GM18861 (cell line): ENCODE data around the gene SMIM8.

Experiments
- ATAC-seq: cut with Tn5 transposase; IDR thresholded peaks from one replicate; pipeline ENCODE4 v1.9.1; 2021; ENCODE audit not compliant: unreplicated experiment

SMIM8 gene

GRCh38 chr6:87333591-87334181, 11.3 kb downstream of the SMIM8 start:
- no peak for ATAC-seq

- ATAC-seq: no peak
Observed at GRCh38 chr6:87334683-87335082, 12.3 kb downstream of the SMIM8 start.

- ATAC-seq: no peak
Observed at GRCh38 chr6:87336367-87336766, 14.0 kb downstream of the SMIM8 start.

- ATAC-seq: no peak
Observed at GRCh38 chr6:87340230-87340629, 17.8 kb downstream of the SMIM8 start.

GRCh38 chr6:87341158-87341557, 18.8 kb downstream of the SMIM8 start:
- ATAC-seq: no peak

- ATAC-seq: peak; percentile 87
Observed at GRCh38 chr6:87341899-87342298, 19.5 kb downstream of the SMIM8 start.

GRCh38 chr6:87342829-87343228, 20.4 kb downstream of the SMIM8 start:
- ATAC-seq: no peak

GRCh38 chr6:87344731-87345130, 22.3 kb downstream of the SMIM8 start, which contains the start of gene C6orf163:
TSS of gene C6orf163 (plus strand) at chr6:87344813. CDS start at chr6:87345100, 287 bp downstream.
- ATAC-seq: no peak

- ATAC-seq: no peak
Observed at GRCh38 chr6:87346700-87347099, 24.3 kb downstream of the SMIM8 start.

GRCh38 chr6:87349896-87350295, 27.5 kb downstream of the SMIM8 start:
- ATAC-seq: no peak

GRCh38 chr6:87350516-87350915, 28.1 kb downstream of the SMIM8 start:
- no peak for ATAC-seq

- no peak for ATAC-seq
Observed at GRCh38 chr6:87351583-87351982, 29.2 kb downstream of the SMIM8 start.

- no peak for ATAC-seq
Observed at GRCh38 chr6:87356181-87356580, 33.8 kb downstream of the SMIM8 start.

- no peak for ATAC-seq
Observed at GRCh38 chr6:87357479-87358196, 35.2 kb downstream of the SMIM8 start.

- no peak for ATAC-seq
Observed at GRCh38 chr6:87364602-87365252, 42.3 kb downstream of the SMIM8 start.

- no peak for ATAC-seq
Observed at GRCh38 chr6:87366072-87366827, 43.9 kb downstream of the SMIM8 start.

GRCh38 chr6:87366899-87367298, 44.5 kb downstream of the SMIM8 start:
- no peak for ATAC-seq

GRCh38 chr6:87373377-87373776, 51.0 kb downstream of the SMIM8 start:
- no peak for ATAC-seq

GRCh38 chr6:87375315-87375714, 52.9 kb downstream of the SMIM8 start:
- no peak for ATAC-seq

- no peak for ATAC-seq
Observed at GRCh38 chr6:87376643-87377042, 54.3 kb downstream of the SMIM8 start.

GRCh38 chr6:87378947-87379346, 56.6 kb downstream of the SMIM8 start:
- no peak for ATAC-seq
